ENCODE results near the gene ECEL1. TPM values are rescaled to one million over a fixed set of nuclear protein-coding genes. Genes with fewer than 3 reads are reported as not detected.
A peak's percentile ranks its signal among the peaks of the same experiment; 100 is the strongest.

ECEL1 gene
- total and polyA plus RNA-seq, 2 experiments from 2014 or later = 0.54 TPM; not detected in 1

- Histone ChIP-seq H3K27me3 (replicated peaks; ENCODE audit: insufficient read depth) (peaks cover 42% of the 10 kb centered on the region), H3K9me2 (ENCODE audit: insufficient read depth) (no peaks in the 10 kb centered on the region), H3K4me3 (no peak overlapping the region), H3F3A (ENCODE audit: insufficient read depth) (no peaks in the 10 kb centered on the region), H3K27ac (no peak overlapping the region), H2AFZ (no peak overlapping the region), H3K9ac (no peak overlapping the region), H3K4me1 (ENCODE audit: insufficient read depth) (no peaks in the 10 kb centered on the region), H3K36me3 (ENCODE audit: low read depth) (no peaks in the 10 kb centered on the region), H3K4me2 (ENCODE audit: unreplicated experiment) (no peak overlapping the region), H3K79me2 (ENCODE audit: insufficient read depth) (no peaks in the 10 kb centered on the region), H4K20me1 (ENCODE audit: insufficient read depth) (no peaks in the 10 kb centered on the region), H3K9me3 (ENCODE audit: low read depth) (no peaks in the 10 kb centered on the region)
- in situ Hi-C loops (cut with MboI) = no loop called here
- peak; percentile 78 for TF ChIP-seq EZH2 (IDR thresholded peaks at IDR 0.05; ENCODE audit: insufficient read depth, poor library complexity, severe bottlenecking)
- TF ChIP-seq EZH2phosphoT487 (IDR thresholded peaks at IDR 0.05; ENCODE audit: insufficient read depth, low read depth) = no peak; the same call in 1 of the 2 replicates
- no peak for DNase-seq
- WGBS, 2 experiments (ENCODE audit: low coverage in 1 of 2, low lambda C conversion rate in 2 of 2, missing lambda C conversion rate in 2 of 2) = 13 to 14% methylated on average over 16 of the region's 16 CpGs
Measured at GRCh38 chr2:232503809-232504323, 16.2 kb upstream of the ECEL1 start.

- in situ Hi-C loops (cut with MboI) = no loop called here
- H3K9me2 ChIP-seq (ENCODE audit: insufficient read depth) = no peaks in the 10 kb centered on the region
Measured at GRCh38 chr2:232502911-232503808, 15.5 kb upstream of the ECEL1 start.

GRCh38 chr2:232502511-232502910 lies 14.9 kb upstream of the ECEL1 start:
- WGBS, 2 experiments (ENCODE audit: low coverage in 1 of 2, low lambda C conversion rate in 2 of 2, missing lambda C conversion rate in 2 of 2) = 9 to 12% methylated on average over 17 to 20 of the region's 21 CpGs
- H3F3A ChIP-seq (ENCODE audit: insufficient read depth) = no peaks in the 10 kb centered on the region
- no peak overlapping the region for H3K9ac ChIP-seq
- no peaks in the 10 kb centered on the region for H3K9me2 ChIP-seq (ENCODE audit: insufficient read depth)
- no peaks in the 10 kb centered on the region for H3K4me1 ChIP-seq (ENCODE audit: insufficient read depth)
- no peak overlapping the region for H3K27ac ChIP-seq
- H3K4me2 ChIP-seq (ENCODE audit: unreplicated experiment) = no peak overlapping the region
- peaks cover 51% of the 10 kb centered on the region for H3K27me3 ChIP-seq (replicated peaks; ENCODE audit: insufficient read depth)
- TF ChIP-seq EZH2 (IDR thresholded peaks at IDR 0.05; ENCODE audit: insufficient read depth, poor library complexity, severe bottlenecking) (no peak), EZH2phosphoT487 (IDR thresholded peaks at IDR 0.05; ENCODE audit: insufficient read depth, low read depth) (no peak)
- H3K36me3 ChIP-seq (ENCODE audit: low read depth) = no peaks in the 10 kb centered on the region
- in situ Hi-C loops (cut with MboI) = no loop called here
- H3K9me3 ChIP-seq (ENCODE audit: low read depth) = no peaks in the 10 kb centered on the region
- H3K79me2 ChIP-seq (ENCODE audit: insufficient read depth) = no peaks in the 10 kb centered on the region
- H2AFZ ChIP-seq = no peak overlapping the region
- peak; percentile 31 for DNase-seq
- no peak overlapping the region for H3K4me3 ChIP-seq
- H4K20me1 ChIP-seq (ENCODE audit: insufficient read depth) = no peaks in the 10 kb centered on the region

More at GRCh38 chr2:232502911-232503808, 15.5 kb upstream of the ECEL1 start:
- H2AFZ ChIP-seq = no peak overlapping the region
- H3K9ac ChIP-seq = no peak overlapping the region
- DNase-seq = peak; percentile 56
- peak overlapping the region; percentile 30; the same call in 1 of the 2 replicates for H3K4me3 ChIP-seq
- peaks cover 46% of the 10 kb centered on the region for H3K27me3 ChIP-seq (replicated peaks; ENCODE audit: insufficient read depth)
- WGBS, 2 experiments (ENCODE audit: low coverage in 1 of 2, low lambda C conversion rate in 2 of 2, missing lambda C conversion rate in 2 of 2) = 1 to 2% methylated on average over 29 to 72 of the region's 75 CpGs
- H3K36me3 ChIP-seq (ENCODE audit: low read depth) = no peaks in the 10 kb centered on the region
- H3K4me1 ChIP-seq (ENCODE audit: insufficient read depth) = no peaks in the 10 kb centered on the region
- H3K9me3 ChIP-seq (ENCODE audit: low read depth) = no peaks in the 10 kb centered on the region
- H3K27ac ChIP-seq = no peak overlapping the region
- TF ChIP-seq EZH2phosphoT487 (IDR thresholded peaks at IDR 0.05; ENCODE audit: insufficient read depth, low read depth) (peak; percentile 71; the same call in 1 of the 2 replicates), EZH2 (IDR thresholded peaks at IDR 0.05; ENCODE audit: insufficient read depth, poor library complexity, severe bottlenecking) (peak; percentile 85)
- H3K4me2 ChIP-seq (ENCODE audit: unreplicated experiment) = peak overlapping the region; percentile 17
- H3K79me2 ChIP-seq (ENCODE audit: insufficient read depth) = no peaks in the 10 kb centered on the region
- no peaks in the 10 kb centered on the region for H3F3A ChIP-seq (ENCODE audit: insufficient read depth)
- no peaks in the 10 kb centered on the region for H4K20me1 ChIP-seq (ENCODE audit: insufficient read depth)

- in situ Hi-C loops (cut with MboI) = no loop called here
Measured at GRCh38 chr2:232501794-232502390, 14.3 kb upstream of the ECEL1 start.

More at GRCh38 chr2:232501794-232502390, 14.3 kb upstream of the ECEL1 start:
- WGBS, 2 experiments (ENCODE audit: low coverage in 1 of 2, low lambda C conversion rate in 2 of 2, missing lambda C conversion rate in 2 of 2) = 8 to 11% methylated on average over 5 to 10 of the region's 10 CpGs
- Histone ChIP-seq H3K4me1 (ENCODE audit: insufficient read depth) (no peaks in the 10 kb centered on the region), H3K9me3 (ENCODE audit: low read depth) (no peaks in the 10 kb centered on the region), H3K27ac (no peak overlapping the region), H3K4me3 (no peak overlapping the region), H3K9ac (no peak overlapping the region), H3F3A (ENCODE audit: insufficient read depth) (no peaks in the 10 kb centered on the region), H3K9me2 (ENCODE audit: insufficient read depth) (no peaks in the 10 kb centered on the region), H2AFZ (no peak overlapping the region), H3K36me3 (ENCODE audit: low read depth) (no peaks in the 10 kb centered on the region), H4K20me1 (ENCODE audit: insufficient read depth) (no peaks in the 10 kb centered on the region), H3K27me3 (replicated peaks; ENCODE audit: insufficient read depth) (peaks cover 47% of the 10 kb centered on the region), H3K4me2 (ENCODE audit: unreplicated experiment) (no peak overlapping the region), H3K79me2 (ENCODE audit: insufficient read depth) (no peaks in the 10 kb centered on the region)
- DNase-seq = no peak
- TF ChIP-seq EZH2 (IDR thresholded peaks at IDR 0.05; ENCODE audit: insufficient read depth, poor library complexity, severe bottlenecking) (no peak), EZH2phosphoT487 (IDR thresholded peaks at IDR 0.05; ENCODE audit: insufficient read depth, low read depth) (no peak)
